ENCODE data around the gene MPLKIP.
"Not testable (repeated sequence)": the region's sequence is repeated elsewhere in the genome, so short reads cannot be mapped to it uniquely, and the experiment has no call there.

Gene MPLKIP

GRCh38 chr7:40134428-40135316 lies at the start of gene MPLKIP, which contains the start of gene SUGCT:
MPLKIP (minus strand) TSS chr7:40134622; CDS start chr7:40134567, 55 bp downstream.
SUGCT (plus strand) TSS chr7:40135005.
- peak; percentile 93 for DNase-seq (ENCODE audit: low spot score)

GRCh38 chr7:40182452-40182851 lies 48.0 kb upstream of the MPLKIP start:
- DNase-seq (ENCODE audit: low spot score), result no peak

DNA sequence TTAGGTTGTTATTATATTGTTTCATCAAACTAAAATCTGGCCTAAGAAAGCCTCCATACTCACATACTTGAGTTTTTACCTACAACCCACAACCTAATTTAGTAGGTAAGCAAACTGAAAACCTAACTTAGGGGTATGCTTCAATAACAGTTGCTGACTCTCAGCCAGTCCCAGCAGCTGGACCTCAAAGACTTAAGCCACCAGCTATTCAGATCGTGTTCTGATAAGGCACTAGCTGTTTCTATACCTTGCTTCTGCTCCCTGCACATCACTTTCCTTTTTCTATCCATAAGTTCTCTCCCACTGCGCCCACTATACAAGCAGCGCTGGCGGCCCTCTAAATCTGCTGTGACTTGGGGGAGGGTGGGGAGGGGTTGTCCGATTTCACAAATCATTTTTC lies 42.6 kb upstream of the MPLKIP start:
- no peak for DNase-seq (ENCODE audit: low spot score)

- peak; percentile 55 for DNase-seq (ENCODE audit: low spot score)
Measured at GRCh38 chr7:40175725-40176510, 41.5 kb upstream of the MPLKIP start.

DNA sequence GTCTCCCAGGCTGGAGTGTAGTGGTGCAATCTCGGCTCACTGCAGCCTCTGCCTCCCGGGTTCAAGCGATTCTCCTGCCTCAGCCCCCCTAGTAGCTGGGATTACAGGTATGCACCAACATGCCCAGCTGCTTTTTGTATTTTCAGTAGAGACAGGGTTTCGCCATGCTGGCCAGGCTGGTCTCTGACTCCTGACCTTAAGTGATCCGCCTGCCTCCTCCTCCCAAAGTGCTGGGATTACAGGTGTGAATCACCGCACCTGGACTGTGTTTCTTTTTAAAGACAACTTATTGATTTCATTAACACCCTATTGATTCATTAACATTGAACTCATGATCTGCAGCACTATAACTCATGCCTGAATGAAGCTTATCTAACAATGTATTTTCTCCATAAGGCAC lies 40.8 kb upstream of the MPLKIP start:
- DNase-seq (ENCODE audit: low spot score), result not testable (repeated sequence)

DNA sequence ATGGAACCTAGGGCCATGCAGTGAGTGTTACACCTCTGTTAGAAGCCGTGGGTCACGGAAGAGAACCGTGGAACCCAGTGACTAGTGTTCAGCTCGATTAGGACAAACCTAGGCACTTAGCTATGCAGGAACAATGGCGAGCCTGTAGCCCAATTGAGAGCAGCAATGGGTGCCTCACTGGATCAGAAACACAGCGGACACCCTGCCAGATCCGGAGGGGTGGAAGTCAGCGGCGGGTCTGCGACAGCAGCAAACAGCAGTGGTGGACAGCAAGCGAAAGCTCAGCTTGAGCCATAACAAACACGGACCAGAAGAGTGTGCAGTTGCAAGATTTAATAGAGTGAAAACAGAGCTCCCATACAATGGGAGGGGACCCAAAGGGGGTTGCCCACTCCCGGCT lies 38.7 kb upstream of the MPLKIP start:
- not testable (repeated sequence) for DNase-seq (ENCODE audit: low spot score)

GRCh38 chr7:40168266-40168665 lies 33.8 kb upstream of the MPLKIP start:
- DNase-seq (ENCODE audit: low spot score), result not testable (repeated sequence)

GRCh38 chr7:40167291-40167690 lies 32.9 kb upstream of the MPLKIP start:
- no peak for DNase-seq (ENCODE audit: low spot score)

GRCh38 chr7:40165216-40165615 lies 30.8 kb upstream of the MPLKIP start:
- no peak for DNase-seq (ENCODE audit: low spot score)

DNA sequence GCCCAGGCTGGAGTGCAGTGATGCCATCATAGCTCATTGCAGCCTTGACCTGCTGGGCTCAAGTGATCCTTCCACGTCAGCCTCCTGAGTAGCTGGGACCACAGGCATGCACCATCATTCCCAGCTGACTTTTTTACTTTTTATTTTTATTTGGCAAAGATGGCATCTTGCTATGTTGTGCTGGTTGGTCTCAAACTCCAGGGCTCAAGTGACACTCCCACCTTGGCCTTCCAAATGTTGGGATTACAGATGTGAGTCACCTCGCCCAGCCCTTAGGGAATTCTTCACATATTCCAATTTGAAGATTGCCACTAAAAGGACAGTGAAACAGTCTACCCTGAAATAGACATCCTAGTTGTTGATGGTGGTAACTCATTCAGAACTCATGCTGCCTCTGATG lies 28.1 kb upstream of the MPLKIP start:
- DNase-seq (ENCODE audit: low spot score), result no peak

- DNase-seq (ENCODE audit: low spot score), result no peak
Measured at GRCh38 chr7:40156988-40157387, 22.6 kb upstream of the MPLKIP start.

DNA sequence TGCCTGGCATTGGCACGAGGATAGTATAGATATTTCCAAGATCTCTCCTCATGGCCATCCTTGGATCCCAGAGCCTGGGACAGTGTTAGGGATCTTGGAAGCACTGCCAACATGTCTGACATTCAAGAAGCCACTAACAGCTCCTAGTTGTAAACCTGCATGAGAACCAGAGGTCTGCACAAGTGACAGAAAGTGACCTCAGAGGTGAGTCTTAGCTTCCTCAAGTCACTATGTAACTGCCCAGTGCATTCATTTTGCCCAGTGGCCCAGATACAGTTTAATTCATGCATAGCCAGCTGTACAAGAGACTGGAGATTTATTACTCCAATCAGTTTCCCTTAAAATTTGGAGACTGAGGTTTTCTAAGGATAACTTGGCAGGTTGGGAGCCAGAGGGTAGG lies 17.1 kb upstream of the MPLKIP start:
- DNase-seq (ENCODE audit: low spot score), result no peak

- DNase-seq (ENCODE audit: low spot score), result no peak
Measured at GRCh38 chr7:40148671-40149070, 14.2 kb upstream of the MPLKIP start.

DNA sequence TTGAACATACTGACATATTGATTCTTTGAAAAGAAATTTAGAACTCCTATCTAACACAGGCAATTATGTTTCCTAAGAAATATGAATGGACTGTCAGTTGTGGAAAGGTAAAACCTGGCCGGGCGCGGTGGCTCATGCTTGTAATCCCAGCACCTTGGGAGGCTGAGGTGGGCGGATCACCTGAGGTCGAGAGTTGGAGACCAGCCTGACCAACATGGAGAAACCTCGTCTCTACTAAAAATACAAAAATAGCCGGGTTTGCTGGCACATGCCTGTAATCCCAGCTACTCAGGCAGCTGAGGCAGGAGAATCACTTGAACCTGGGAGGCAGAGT lies 13.8 kb upstream of the MPLKIP start:
- DNase-seq (ENCODE audit: low spot score), result not testable (repeated sequence)

- DNase-seq (ENCODE audit: low spot score), result no peak
Measured at GRCh38 chr7:40147371-40148246, 13.2 kb upstream of the MPLKIP start.

GRCh38 chr7:40145596-40146130 lies 11.2 kb upstream of the MPLKIP start:
- not testable (repeated sequence) for DNase-seq (ENCODE audit: low spot score)

- not testable (repeated sequence) for DNase-seq (ENCODE audit: low spot score)
Measured at GRCh38 chr7:40141916-40142315, 7.5 kb upstream of the MPLKIP start.

- DNase-seq (ENCODE audit: low spot score), result not testable (repeated sequence)
Measured at GRCh38 chr7:40139891-40140290, 5.5 kb upstream of the MPLKIP start.

DNA sequence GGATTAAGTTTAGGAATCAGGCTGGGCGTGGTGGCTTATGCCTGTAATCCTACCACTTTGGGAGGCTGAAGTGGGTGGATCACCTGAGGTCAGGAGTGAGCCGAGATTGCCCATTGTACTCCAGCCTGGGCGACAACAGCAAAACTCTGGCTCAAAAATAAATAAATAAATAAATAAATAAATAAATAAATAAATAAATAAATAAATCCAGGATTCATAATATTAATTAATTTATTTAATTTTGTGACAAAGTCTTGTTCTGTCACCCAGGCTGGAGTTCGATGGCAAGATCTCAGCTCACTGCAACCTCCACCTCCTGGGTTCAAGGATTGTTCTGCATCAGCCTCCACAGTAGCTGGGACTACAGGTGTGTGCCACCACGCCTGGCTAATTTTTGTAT lies 4.6 kb upstream of the MPLKIP start:
- no peak for DNase-seq (ENCODE audit: low spot score)

DNA sequence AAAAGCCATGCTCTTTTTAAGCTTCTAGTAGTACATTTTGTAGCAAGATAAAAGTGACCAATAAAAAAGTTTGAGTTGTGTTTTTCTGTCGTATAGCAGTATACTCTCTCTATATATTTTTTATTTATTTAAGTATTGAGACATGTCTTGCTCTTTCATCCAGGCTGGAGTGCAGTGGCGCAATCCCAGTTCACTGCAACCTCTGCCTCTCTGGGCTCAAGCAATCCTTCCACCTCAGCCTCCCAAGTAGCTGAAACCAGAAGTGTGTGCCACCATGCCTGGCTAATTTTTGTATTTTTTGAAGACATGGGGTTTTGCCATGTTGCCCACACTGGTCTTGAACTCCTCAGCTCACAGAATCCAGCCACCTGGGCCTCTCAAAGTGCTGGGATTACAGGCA lies 3.1 kb upstream of the MPLKIP start:
- no peak for DNase-seq (ENCODE audit: low spot score)

DNA sequence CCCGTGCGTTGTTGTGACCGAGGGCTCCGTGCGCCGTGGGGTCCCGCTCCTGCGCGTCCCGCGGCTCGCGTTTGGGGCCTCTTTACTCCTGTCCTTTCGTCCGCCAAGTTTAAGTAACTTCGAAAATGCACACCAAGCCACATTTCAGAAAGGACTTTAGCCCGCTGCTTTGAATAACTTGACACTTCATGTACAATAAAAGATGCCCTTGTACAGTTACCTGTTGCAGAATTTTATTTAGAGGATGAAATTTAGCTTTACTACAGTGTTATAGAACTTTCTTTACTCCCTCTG lies 842 bp upstream of the MPLKIP start:
- DNase-seq (ENCODE audit: low spot score), result no peak
